K562 (cell line): Measurements from ENCODE around the gene BLVRA. TPM values are rescaled to one million over a fixed set of nuclear protein-coding genes. Genes with fewer than 3 reads are reported as not detected.

Experiments
- ATF1 ChIP-seq, 2 experiments: fragments of 450-650 bp in 1 of 2; IDR thresholded peaks; 2 replicates each; pipeline ENCODE4 v1.6.1; 2016; ENCODE audit warnings: missing compliant biosample characterization in 1 of 2, missing genetic modification characterization in 1 of 2
- BMI1 ChIP-seq: fragments of 150-350 bp; IDR thresholded peaks from 2 replicates; pipeline ENCODE4 v1.6.1; 2014; ENCODE audit warnings: low read length
- BRD9 ChIP-seq: fragments of 450-650 bp; IDR thresholded peaks from 2 replicates; pipeline ENCODE4 v1.6.1; 2018; ENCODE audit warnings: low read depth; ENCODE audit not compliant: partially characterized antibody
- CREB1 ChIP-seq, 2 experiments: sonication (generic) in 1 of 2; formaldehyde crosslinking in 1 of 2; IDR thresholded peaks; 2 replicates each; pipeline versions ENCODE4 v1.6.1 to v1.8.0; 2012 to 2022; ENCODE audit warnings: inconsistent platforms in 1 of 2, mild to moderate bottlenecking in 1 of 2, missing genetic modification reagents in 1 of 2, moderate library complexity in 1 of 2
- CREM ChIP-seq: IDR thresholded peaks from 2 replicates; pipeline ENCODE4 v1.6.1; 2014; ENCODE audit warnings: antibody characterized with exemption, low read depth
- HNRNPK ChIP-seq: fragments of 200-400 bp; formaldehyde crosslinking; IDR thresholded peaks from one replicate; pipeline ENCODE4 v1.6.1; 2018; ENCODE audit warnings: mild to moderate bottlenecking, low read depth, low read length; ENCODE audit not compliant: poor library complexity, severe bottlenecking
- HNRNPLL ChIP-seq: fragments of 200-400 bp; formaldehyde crosslinking; IDR thresholded peaks from 2 replicates; pipeline ENCODE4 v1.6.1; 2017; ENCODE audit warnings: low read length, low read depth, mild to moderate bottlenecking; ENCODE audit not compliant: poor library complexity, severe bottlenecking
- KLF16 ChIP-seq: IDR thresholded peaks from 2 replicates; pipeline ENCODE4 v1.6.1; 2016; ENCODE audit warnings: antibody characterized with exemption
- L3MBTL2 ChIP-seq: fragments of 450-650 bp; IDR thresholded peaks from 2 replicates; pipeline ENCODE4 v1.6.1; 2016; ENCODE audit warnings: mild to moderate bottlenecking, moderate library complexity
- POLR2G ChIP-seq: fragments of 200-400 bp; formaldehyde crosslinking; IDR thresholded peaks from 2 replicates; pipeline ENCODE4 v1.6.1; 2017; ENCODE audit warnings: low read depth, mild to moderate bottlenecking, antibody characterized with exemption, low read length, moderate library complexity
- RB1 ChIP-seq: fragments of 450-650 bp; IDR thresholded peaks from 2 replicates; pipeline ENCODE4 v1.6.1; 2017; ENCODE audit warnings: low read depth, mild to moderate bottlenecking
- SMARCA5 ChIP-seq: fragments of 450-650 bp; IDR thresholded peaks from 2 replicates; pipeline ENCODE4 v1.6.1; 2016
- SMARCE1 ChIP-seq: fragments of 450-650 bp; IDR thresholded peaks from 2 replicates; pipeline ENCODE4 v1.7.1; 2016; ENCODE audit warnings: mild to moderate bottlenecking
- TBP ChIP-seq: optimal IDR thresholded peaks from 2 replicates; pipeline ENCODE3; 2011; ENCODE audit warnings: low read depth, low read length, improper control_type of control experiment
- ZFP30 ChIP-seq: fragments of 250-450 bp; sonication (Bioruptor Pico); IDR thresholded peaks from 2 replicates; pipeline ENCODE4 v1.8.0; 2022; ENCODE audit warnings: moderate library complexity, mild to moderate bottlenecking, inconsistent platforms, borderline replicate concordance
- ZNF184 ChIP-seq: sonication (generic); formaldehyde crosslinking; IDR thresholded peaks from 2 replicates; pipeline ENCODE4 v1.5.0; 2020; ENCODE audit warnings: missing genetic modification reagents
- ZNF239 ChIP-seq: fragments of 250-450 bp; sonication (Bioruptor Pico); IDR thresholded peaks from 2 replicates; pipeline ENCODE4 v1.4.0; 2020; ENCODE audit warnings: mild to moderate bottlenecking
- polyA plus RNA-seq, 8 experiments: library from polyadenylated mRNA; depleted of rRNA in 4 of 8; stranded (reverse) in 5 of 8; unstranded in 3 of 8; fragments of >200 nt; fragmentation: Nextera tagmentation in 2 of 8; fragmentation: Illumina TruSeq in 1 of 8; extraction: Ambion mirVana in 2 of 8; extraction: Trizol in 1 of 8; gene quantifications; 2 replicates each; pipeline versions ENCODE4 v1.2.1 to v1.2.3, GENCODE V29; 2011 to 2014; ENCODE audit warnings: inconsistent platforms in 1 of 8, missing spikeins in 1 of 8
- total RNA-seq, 7 experiments: library from RNA; depleted of rRNA in 6 of 7; stranded (reverse); fragments of >200 nt in 6 of 7; fragmentation: Illumina TruSeq in 2 of 7; extraction: Trizol in 2 of 7; gene quantifications; 2 replicates each; pipeline versions ENCODE4 v1.2.1 to v1.2.3, GENCODE V29; 2011 to 2021; ENCODE audit warnings: low replicate concordance in 1 of 7
- TF ChIP-seq, protein P1 (sequence below): fragments of 450-650 bp; IDR thresholded peaks from 2 replicates; pipeline ENCODE4 v1.6.1; 2018; ENCODE audit not compliant: partially characterized antibody
- TF ChIP-seq, protein P2 (sequence below): fragments of 250-450 bp; sonication (Bioruptor Pico); IDR thresholded peaks from 2 replicates; pipeline ENCODE4 v1.8.0; 2022; ENCODE audit warnings: inconsistent platforms, mild to moderate bottlenecking, moderate library complexity, borderline replicate concordance
- TF ChIP-seq, protein P3 (sequence below): fragments of 250-450 bp; sonication (Bioruptor Pico); IDR thresholded peaks from 2 replicates; pipeline ENCODE4 v1.5.0; 2022; ENCODE audit warnings: mild to moderate bottlenecking
- TF ChIP-seq, protein P4 (sequence below): fragments of 450-650 bp; formaldehyde crosslinking; IDR thresholded peaks from 2 replicates; pipeline ENCODE4 v1.4.0; 2020; ENCODE audit warnings: mild to moderate bottlenecking, moderate library complexity

The BLVRA gene
- total and polyA plus RNA-seq, 9 of the 15 experiments (the other 6 are each of a cell fraction or from before 2014, with no cell fraction given): 48.5 to 147 (median 61.5) TPM

DNA sequence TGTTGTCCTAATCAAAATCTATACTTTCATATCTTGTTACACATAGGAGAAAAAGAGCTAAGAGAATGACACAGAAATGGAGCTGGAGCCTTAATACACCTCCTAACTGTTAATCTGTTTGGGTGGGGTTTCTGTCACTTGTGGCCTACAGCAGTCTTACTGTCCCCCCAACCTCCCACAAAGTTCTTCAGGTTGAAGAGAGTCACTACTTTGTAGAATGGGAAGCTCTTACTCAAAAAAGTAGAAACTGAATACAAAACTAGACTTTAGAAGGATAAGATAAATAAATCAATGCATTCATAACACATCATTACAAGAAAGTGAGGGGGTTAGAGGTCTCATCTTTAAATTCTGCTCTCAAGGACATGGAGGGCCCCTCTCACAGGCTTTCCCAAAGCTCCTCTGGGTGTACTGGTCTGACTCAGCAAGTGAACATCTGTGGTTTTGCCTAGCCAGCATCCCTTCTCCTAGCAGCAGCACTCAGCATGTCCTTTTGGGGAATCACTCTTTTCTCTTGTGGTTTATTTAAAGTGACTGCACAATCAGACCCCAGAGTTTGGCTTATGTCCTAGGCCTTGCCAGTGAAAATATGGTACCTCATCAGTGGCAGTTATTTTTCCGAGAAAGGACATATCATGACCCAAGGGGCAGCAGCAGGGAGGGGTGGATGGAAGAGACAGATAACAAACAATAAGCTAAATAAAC lies 2.0 kb upstream of the BLVRA start (continued):
- TF ChIP-seq, protein P1, sequence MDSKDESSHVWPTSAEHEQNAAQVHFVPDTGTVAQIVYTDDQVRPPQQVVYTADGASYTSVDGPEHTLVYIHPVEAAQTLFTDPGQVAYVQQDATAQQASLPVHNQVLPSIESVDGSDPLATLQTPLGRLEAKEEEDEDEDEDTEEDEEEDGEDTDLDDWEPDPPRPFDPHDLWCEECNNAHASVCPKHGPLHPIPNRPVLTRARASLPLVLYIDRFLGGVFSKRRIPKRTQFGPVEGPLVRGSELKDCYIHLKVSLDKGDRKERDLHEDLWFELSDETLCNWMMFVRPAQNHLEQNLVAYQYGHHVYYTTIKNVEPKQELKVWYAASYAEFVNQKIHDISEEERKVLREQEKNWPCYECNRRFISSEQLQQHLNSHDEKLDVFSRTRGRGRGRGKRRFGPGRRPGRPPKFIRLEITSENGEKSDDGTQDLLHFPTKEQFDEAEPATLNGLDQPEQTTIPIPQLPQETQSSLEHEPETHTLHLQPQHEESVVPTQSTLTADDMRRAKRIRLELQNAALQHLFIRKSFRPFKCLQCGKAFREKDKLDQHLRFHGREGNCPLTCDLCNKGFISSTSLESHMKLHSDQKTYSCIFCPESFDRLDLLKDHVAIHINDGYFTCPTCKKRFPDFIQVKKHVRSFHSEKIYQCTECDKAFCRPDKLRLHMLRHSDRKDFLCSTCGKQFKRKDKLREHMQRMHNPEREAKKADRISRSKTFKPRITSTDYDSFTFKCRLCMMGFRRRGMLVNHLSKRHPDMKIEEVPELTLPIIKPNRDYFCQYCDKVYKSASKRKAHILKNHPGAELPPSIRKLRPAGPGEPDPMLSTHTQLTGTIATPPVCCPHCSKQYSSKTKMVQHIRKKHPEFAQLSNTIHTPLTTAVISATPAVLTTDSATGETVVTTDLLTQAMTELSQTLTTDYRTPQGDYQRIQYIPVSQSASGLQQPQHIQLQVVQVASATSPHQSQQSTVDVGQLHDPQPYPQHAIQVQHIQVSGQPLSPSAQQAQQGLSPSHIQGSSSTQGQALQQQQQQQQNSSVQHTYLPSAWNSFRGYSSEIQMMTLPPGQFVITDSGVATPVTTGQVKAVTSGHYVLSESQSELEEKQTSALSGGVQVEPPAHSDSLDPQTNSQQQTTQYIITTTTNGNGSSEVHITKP: peak; percentile 17
- no peak for TF ChIP-seq RB1
- TF ChIP-seq CREB1 (IDR thresholded peaks at IDR 0.05): no peak
- no peak for TF ChIP-seq CREB1 (CRISPR knock-in tag; IDR thresholded peaks at IDR 0.05)
- TF ChIP-seq HNRNPK: no peak
- TF ChIP-seq POLR2G: no peak
- no peak for TF ChIP-seq ZNF184 (CRISPR knock-in tag)
- TF ChIP-seq, protein P2, sequence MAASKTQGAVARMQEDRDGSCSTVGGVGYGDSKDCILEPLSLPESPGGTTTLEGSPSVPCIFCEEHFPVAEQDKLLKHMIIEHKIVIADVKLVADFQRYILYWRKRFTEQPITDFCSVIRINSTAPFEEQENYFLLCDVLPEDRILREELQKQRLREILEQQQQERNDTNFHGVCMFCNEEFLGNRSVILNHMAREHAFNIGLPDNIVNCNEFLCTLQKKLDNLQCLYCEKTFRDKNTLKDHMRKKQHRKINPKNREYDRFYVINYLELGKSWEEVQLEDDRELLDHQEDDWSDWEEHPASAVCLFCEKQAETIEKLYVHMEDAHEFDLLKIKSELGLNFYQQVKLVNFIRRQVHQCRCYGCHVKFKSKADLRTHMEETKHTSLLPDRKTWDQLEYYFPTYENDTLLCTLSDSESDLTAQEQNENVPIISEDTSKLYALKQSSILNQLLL (CRISPR knock-in tag): no peak
- TF ChIP-seq ZNF239 (CRISPR knock-in tag): no peak
- TF ChIP-seq KLF16: no peak
- no peak for TF ChIP-seq BRD9
- TF ChIP-seq, protein P3, sequence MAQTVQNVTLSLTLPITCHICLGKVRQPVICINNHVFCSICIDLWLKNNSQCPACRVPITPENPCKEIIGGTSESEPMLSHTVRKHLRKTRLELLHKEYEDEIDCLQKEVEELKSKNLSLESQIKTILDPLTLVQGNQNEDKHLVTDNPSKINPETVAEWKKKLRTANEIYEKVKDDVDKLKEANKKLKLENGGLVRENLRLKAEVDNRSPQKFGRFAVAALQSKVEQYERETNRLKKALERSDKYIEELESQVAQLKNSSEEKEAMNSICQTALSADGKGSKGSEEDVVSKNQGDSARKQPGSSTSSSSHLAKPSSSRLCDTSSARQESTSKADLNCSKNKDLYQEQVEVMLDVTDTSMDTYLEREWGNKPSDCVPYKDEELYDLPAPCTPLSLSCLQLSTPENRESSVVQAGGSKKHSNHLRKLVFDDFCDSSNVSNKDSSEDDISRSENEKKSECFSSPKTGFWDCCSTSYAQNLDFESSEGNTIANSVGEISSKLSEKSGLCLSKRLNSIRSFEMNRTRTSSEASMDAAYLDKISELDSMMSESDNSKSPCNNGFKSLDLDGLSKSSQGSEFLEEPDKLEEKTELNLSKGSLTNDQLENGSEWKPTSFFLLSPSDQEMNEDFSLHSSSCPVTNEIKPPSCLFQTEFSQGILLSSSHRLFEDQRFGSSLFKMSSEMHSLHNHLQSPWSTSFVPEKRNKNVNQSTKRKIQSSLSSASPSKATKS (CRISPR knock-in tag): no peak
- TF ChIP-seq, protein P4, sequence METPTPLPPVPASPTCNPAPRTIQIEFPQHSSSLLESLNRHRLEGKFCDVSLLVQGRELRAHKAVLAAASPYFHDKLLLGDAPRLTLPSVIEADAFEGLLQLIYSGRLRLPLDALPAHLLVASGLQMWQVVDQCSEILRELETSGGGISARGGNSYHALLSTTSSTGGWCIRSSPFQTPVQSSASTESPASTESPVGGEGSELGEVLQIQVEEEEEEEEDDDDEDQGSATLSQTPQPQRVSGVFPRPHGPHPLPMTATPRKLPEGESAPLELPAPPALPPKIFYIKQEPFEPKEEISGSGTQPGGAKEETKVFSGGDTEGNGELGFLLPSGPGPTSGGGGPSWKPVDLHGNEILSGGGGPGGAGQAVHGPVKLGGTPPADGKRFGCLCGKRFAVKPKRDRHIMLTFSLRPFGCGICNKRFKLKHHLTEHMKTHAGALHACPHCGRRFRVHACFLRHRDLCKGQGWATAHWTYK: no peak
- no peak for TF ChIP-seq ZFP30 (CRISPR knock-in tag)
- peak; percentile 10 for TF ChIP-seq TBP
- no peak for TF ChIP-seq L3MBTL2
- TF ChIP-seq SMARCE1: peak; percentile 81
- no peak for TF ChIP-seq HNRNPLL
- no peak for TF ChIP-seq BMI1
- TF ChIP-seq SMARCA5: no peak
- no peak for TF ChIP-seq ATF1 (CRISPR knock-in tag; IDR thresholded peaks at IDR 0.05)
- no peak for TF ChIP-seq ATF1 (tag; IDR thresholded peaks at IDR 0.05)
- TF ChIP-seq CREM: no peak
